ENCODE measurements around the gene SPEG. TPM values are rescaled to one million over a fixed set of nuclear protein-coding genes. Genes with fewer than 3 reads are reported as not detected.

SPEG gene
- total and polyA plus RNA-seq, 2 of the 8 experiments (the other 6 are each of a cell fraction or from before 2014, with no cell fraction given), result 19.9 to 32.0 TPM

GRCh38 chr2:219428469-219428868 lies 6.2 kb upstream of the SPEG start:
- Histone ChIP-seq H3K27ac (ENCODE audit: low read depth, low read length) (no peak overlapping the region), H3K79me2 (ENCODE audit: control insufficient read depth in 1 of 2, insufficient read depth in 2 of 2, low read length in 2 of 2) (no peaks in the 10 kb centered on the region), H3K18ac (ENCODE audit: extremely low read depth, low read length) (no peak overlapping the region), H3K4me3 (ENCODE audit: extremely low read depth in 1 of 4, insufficient read depth in 2 of 4, low read depth in 3 of 4, low read length in 4 of 4) (no peak overlapping the region), H3K79me1 (ENCODE audit: low read depth, low read length) (no peaks in the 10 kb centered on the region), H3K4me2 (ENCODE audit: insufficient read depth in 1 of 2, low read depth in 2 of 2, low read length in 2 of 2) (no peak overlapping the region), H4K91ac (replicated peaks; ENCODE audit: insufficient read length, low read length) (no peak overlapping the region), H2BK12ac (ENCODE audit: low read depth, low read length) (no peak overlapping the region), H3K23me2 (ENCODE audit: low read depth, low read length) (no peaks in the 10 kb centered on the region), H4K8ac (ENCODE audit: extremely low read depth, insufficient read depth, low read length) (no peak overlapping the region), H2BK5ac (ENCODE audit: low read depth, low read length) (no peak overlapping the region), H2AFZ (ENCODE audit: low read length) (no peak overlapping the region), H2BK20ac (ENCODE audit: low read length) (no peak overlapping the region), H2BK120ac (replicated peaks; ENCODE audit: low read depth, low read length) (no peak overlapping the region), H4K5ac (ENCODE audit: insufficient read length, low read depth, low read length) (no peak overlapping the region), H4K20me1 (replicated peaks in 1 of 2; ENCODE audit: control insufficient read depth in 1 of 2, insufficient read depth in 2 of 2, low read length in 2 of 2) (no peaks in the 10 kb centered on the region), H3K36me3 (ENCODE audit: control insufficient read depth in 2 of 4, insufficient read depth in 4 of 4, low read length in 3 of 4) (no peaks in the 10 kb centered on the region), H3K9me3 (ENCODE audit: insufficient read depth in 2 of 2, low read depth in 1 of 2, low read length in 1 of 2) (no peaks in the 10 kb centered on the region), H3K27me3 (replicated peaks in 1 of 4; ENCODE audit: control insufficient read depth in 3 of 4, extremely low read depth in 1 of 4, insufficient read depth in 3 of 4, low read length in 3 of 4) (0 out of 7 replicates have a peak, but pooled peaks cover 0 to 3% (median 2%) of the 10 kb centered on the region in 4 experiments), H2BK15ac (ENCODE audit: low read length) (no peak overlapping the region), H3K4me1 (replicated peaks in 1 of 4; ENCODE audit: control insufficient read depth in 3 of 4, insufficient read depth in 4 of 4, low read length in 3 of 4) (no peaks in the 10 kb centered on the region), H3K9ac (replicated peaks in 1 of 4; ENCODE audit: extremely low read depth in 1 of 4, low read depth in 3 of 4, low read length in 3 of 4) (no peak overlapping the region), H3K4ac (replicated peaks; ENCODE audit: insufficient read length, low read depth, low read length) (no peak overlapping the region), H3K23ac (ENCODE audit: insufficient read length) (no peak overlapping the region), H3K56ac (replicated peaks; ENCODE audit: insufficient read length, low read depth, low read length) (no peak overlapping the region), H2AK5ac (ENCODE audit: low read depth, low read length) (no peak overlapping the region), H3K14ac (ENCODE audit: insufficient read length) (no peak overlapping the region)
- ChIA-PET CTCF (ENCODE audit: partially characterized antibody) (interaction anchor here (1.1 to 88.6 kb wide), 4 partner anchors 9 to 61 kb away, joined by 5 to 7248 read pairs (median 51); partner anchors contain the start of genes ASIC4, CHPF, DES and GMPPA), POLR2A (ENCODE audit: partially characterized antibody) (interaction anchor here (1.2 kb wide), 1 partner anchor 20 kb away, joined by 3 read pairs; no protein-coding TSS in a partner anchor)
- no peak for DNase-seq (ENCODE audit: low read depth in 1 of 2, low spot score in 2 of 2)
- FAIRE-seq, result no peak
- TF ChIP-seq NANOG (IDR thresholded peaks at IDR 0.05; ENCODE audit: insufficient read depth, low read depth, low read length, poor library complexity, severe bottlenecking) (no peak), CEBPB (IDR thresholded peaks at IDR 0.05; ENCODE audit: low read depth, low read length) (no peak), ZNF274 (IDR thresholded peaks at IDR 0.05; ENCODE audit: borderline replicate concordance, extremely low read depth, low read length) (no peak), E2F6 (IDR thresholded peaks at IDR 0.05) (no peak), YY1 (IDR thresholded peaks at IDR 0.05; ENCODE audit: low read depth, low read length) (no peak), RXRA (IDR thresholded peaks at IDR 0.05; ENCODE audit: insufficient read depth, low read depth, low read length) (no peak)
